SK-N-MC (cell line): ENCODE results near the gene ZNF436.

Experiments used
- DNase-seq: peaks from one replicate; pipeline ENCODE4 v3.0.0-alpha.2; 2011; ENCODE audit warnings: low read depth, low spot score
- H3K27ac ChIP-seq: fragments of 200-600 bp; sonication (generic); 2 replicates; pipeline ENCODE4 v1.5.1; 2016; ENCODE audit warnings: mixed run types
- H3K36me3 ChIP-seq: fragments of 200-600 bp; sonication (generic); 2 replicates; pipeline ENCODE4 v1.6.1; 2017; ENCODE audit warnings: antibody characterized with exemption, low read length, mixed read lengths; ENCODE audit not compliant: insufficient read depth
- H3K4me3 ChIP-seq: fragments of 200-600 bp; sonication (generic); 2 replicates; pipeline ENCODE4 v1.5.1; 2016
- H3K9ac ChIP-seq: fragments of 200-600 bp; sonication (generic); 2 replicates; pipeline ENCODE4 v1.8.0; 2017; ENCODE audit warnings: mixed run types, mixed read lengths; ENCODE audit not compliant: insufficient read length
- H3K9me3 ChIP-seq: fragments of 200-600 bp; sonication (generic); 2 replicates; pipeline ENCODE4 v1.6.1; 2017; ENCODE audit warnings: low read depth, mild to moderate bottlenecking, antibody characterized with exemption, low read length, moderate library complexity, mixed read lengths
- EZH2 ChIP-seq: fragments of 200-600 bp; sonication (generic); IDR thresholded peaks from one replicate; pipeline ENCODE4 v1.6.1; 2017; ENCODE audit warnings: antibody characterized with exemption
- FOXP2 ChIP-seq: optimal IDR thresholded peaks from 2 replicates; pipeline ENCODE3; 2011; ENCODE audit warnings: mild to moderate bottlenecking, moderate library complexity; ENCODE audit not compliant: insufficient read depth; ENCODE audit errors: extremely low read length, control extremely low read depth
- POLR2AphosphoS5 ChIP-seq: IDR thresholded peaks from 2 replicates; pipeline ENCODE4 v1.6.1; 2012; ENCODE audit warnings: mild to moderate bottlenecking, low read depth, low read length, borderline replicate concordance

ZNF436 gene

GRCh38 chr1:23403355-23403734 lies 33.7 kb upstream of the ZNF436 start:
- Histone ChIP-seq H3K4me3 (no peak overlapping the region), H3K27ac (no peak overlapping the region), H3K36me3 (peaks cover 5% of the 10 kb centered on the region; the same call in 1 of the 2 replicates), H3K9ac (no peak overlapping the region), H3K9me3 (no peaks in the 10 kb centered on the region)
- no peak for TF ChIP-seq POLR2AphosphoS5
- TF ChIP-seq FOXP2 = no peak
- TF ChIP-seq EZH2 = no peak
- DNase-seq = no peak

GRCh38 chr1:23403038-23403336 lies 33.4 kb upstream of the ZNF436 start:
- peaks cover 5% of the 10 kb centered on the region; the same call in 1 of the 2 replicates for H3K36me3 ChIP-seq
- TF ChIP-seq POLR2AphosphoS5 = no peak
- TF ChIP-seq EZH2 = no peak
- TF ChIP-seq FOXP2 = no peak
- no peak overlapping the region for H3K4me3 ChIP-seq
- no peak overlapping the region for H3K9ac ChIP-seq
- H3K27ac ChIP-seq = no peak overlapping the region
- no peaks in the 10 kb centered on the region for H3K9me3 ChIP-seq
- DNase-seq = no peak

- H3K36me3 ChIP-seq = peaks cover 5% of the 10 kb centered on the region; the same call in 1 of the 2 replicates
- no peak overlapping the region for H3K4me3 ChIP-seq
- TF ChIP-seq FOXP2 (no peak), POLR2AphosphoS5 (no peak), EZH2 (no peak)
- no peak for DNase-seq
- H3K27ac ChIP-seq = no peak overlapping the region
- no peak overlapping the region for H3K9ac ChIP-seq
- no peaks in the 10 kb centered on the region for H3K9me3 ChIP-seq
These were observed 32.8 kb upstream of the ZNF436 start for GRCh38 chr1:23402286-23403037.

- TF ChIP-seq POLR2AphosphoS5 (no peak), FOXP2 (no peak), EZH2 (no peak)
- H3K4me3 ChIP-seq = no peak overlapping the region
- no peak overlapping the region for H3K9ac ChIP-seq
- no peak for DNase-seq
- no peaks in the 10 kb centered on the region for H3K9me3 ChIP-seq
- H3K36me3 ChIP-seq = peaks cover 5% of the 10 kb centered on the region; the same call in 1 of the 2 replicates
- no peak overlapping the region for H3K27ac ChIP-seq
These were observed 31.7 kb upstream of the ZNF436 start for GRCh38 chr1:23401313-23401712.

- H3K9me3 ChIP-seq = no peaks in the 10 kb centered on the region
- H3K27ac ChIP-seq = no peak overlapping the region
- no peak overlapping the region for H3K4me3 ChIP-seq
- TF ChIP-seq POLR2AphosphoS5 (no peak), FOXP2 (no peak), EZH2 (no peak)
- peaks cover 10% of the 10 kb centered on the region; the same call in 1 of the 2 replicates for H3K36me3 ChIP-seq
- no peak overlapping the region for H3K9ac ChIP-seq
- DNase-seq = no peak
These were observed 30.9 kb upstream of the ZNF436 start for GRCh38 chr1:23400324-23401114.

GRCh38 chr1:23399229-23399628 lies 29.6 kb upstream of the ZNF436 start:
- H3K36me3 ChIP-seq = peaks cover 10% of the 10 kb centered on the region; the same call in 1 of the 2 replicates
- no peak overlapping the region for H3K9ac ChIP-seq
- no peak overlapping the region for H3K27ac ChIP-seq
- DNase-seq = no peak
- no peak overlapping the region for H3K4me3 ChIP-seq
- TF ChIP-seq POLR2AphosphoS5 (no peak), FOXP2 (no peak)
- H3K9me3 ChIP-seq = no peaks in the 10 kb centered on the region

GRCh38 chr1:23397908-23398307 lies 28.3 kb upstream of the ZNF436 start:
- H3K27ac ChIP-seq = no peak overlapping the region
- no peak for DNase-seq
- H3K4me3 ChIP-seq = no peak overlapping the region
- peaks cover 15% of the 10 kb centered on the region; the same call in 1 of the 2 replicates for H3K36me3 ChIP-seq
- no peaks in the 10 kb centered on the region for H3K9me3 ChIP-seq
- TF ChIP-seq EZH2 (no peak), POLR2AphosphoS5 (no peak), FOXP2 (no peak)
- H3K9ac ChIP-seq = no peak overlapping the region

- Histone ChIP-seq H3K36me3 (peaks cover 15% of the 10 kb centered on the region; the same call in 1 of the 2 replicates), H3K4me3 (no peak overlapping the region), H3K9me3 (no peaks in the 10 kb centered on the region), H3K27ac (no peak overlapping the region), H3K9ac (no peak overlapping the region)
- no peak for DNase-seq
- no peak for TF ChIP-seq POLR2AphosphoS5
These were observed 26.7 kb upstream of the ZNF436 start for GRCh38 chr1:23396380-23396779.
